NCI-H146 treated with DMSO at 0.1 percent for 48 hours (cell line): ENCODE data around the gene ZNF385C.
"Not testable (repeated sequence)": the region's sequence is repeated elsewhere in the genome, so short reads cannot be mapped to it uniquely, and the experiment has no call there.

Source experiments
- DNase-seq: peaks from one replicate; lab custom pipeline; 2025; ENCODE audit not compliant: unreplicated experiment; lab: John Stamatoyannopoulos, UW

The ZNF385C gene, protein sequence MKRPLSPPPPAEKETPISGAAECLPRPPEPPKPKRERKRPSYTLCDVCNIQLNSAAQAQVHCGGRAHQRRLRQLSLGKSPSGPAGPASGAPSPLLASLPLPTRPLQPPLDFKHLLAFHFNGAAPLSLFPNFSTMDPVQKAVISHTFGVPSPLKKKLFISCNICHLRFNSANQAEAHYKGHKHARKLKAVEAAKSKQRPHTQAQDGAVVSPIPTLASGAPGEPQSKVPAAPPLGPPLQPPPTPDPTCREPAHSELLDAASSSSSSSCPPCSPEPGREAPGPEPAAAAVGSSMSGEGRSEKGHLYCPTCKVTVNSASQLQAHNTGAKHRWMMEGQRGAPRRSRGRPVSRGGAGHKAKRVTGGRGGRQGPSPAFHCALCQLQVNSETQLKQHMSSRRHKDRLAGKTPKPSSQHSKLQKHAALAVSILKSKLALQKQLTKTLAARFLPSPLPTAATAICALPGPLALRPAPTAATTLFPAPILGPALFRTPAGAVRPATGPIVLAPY

DNA sequence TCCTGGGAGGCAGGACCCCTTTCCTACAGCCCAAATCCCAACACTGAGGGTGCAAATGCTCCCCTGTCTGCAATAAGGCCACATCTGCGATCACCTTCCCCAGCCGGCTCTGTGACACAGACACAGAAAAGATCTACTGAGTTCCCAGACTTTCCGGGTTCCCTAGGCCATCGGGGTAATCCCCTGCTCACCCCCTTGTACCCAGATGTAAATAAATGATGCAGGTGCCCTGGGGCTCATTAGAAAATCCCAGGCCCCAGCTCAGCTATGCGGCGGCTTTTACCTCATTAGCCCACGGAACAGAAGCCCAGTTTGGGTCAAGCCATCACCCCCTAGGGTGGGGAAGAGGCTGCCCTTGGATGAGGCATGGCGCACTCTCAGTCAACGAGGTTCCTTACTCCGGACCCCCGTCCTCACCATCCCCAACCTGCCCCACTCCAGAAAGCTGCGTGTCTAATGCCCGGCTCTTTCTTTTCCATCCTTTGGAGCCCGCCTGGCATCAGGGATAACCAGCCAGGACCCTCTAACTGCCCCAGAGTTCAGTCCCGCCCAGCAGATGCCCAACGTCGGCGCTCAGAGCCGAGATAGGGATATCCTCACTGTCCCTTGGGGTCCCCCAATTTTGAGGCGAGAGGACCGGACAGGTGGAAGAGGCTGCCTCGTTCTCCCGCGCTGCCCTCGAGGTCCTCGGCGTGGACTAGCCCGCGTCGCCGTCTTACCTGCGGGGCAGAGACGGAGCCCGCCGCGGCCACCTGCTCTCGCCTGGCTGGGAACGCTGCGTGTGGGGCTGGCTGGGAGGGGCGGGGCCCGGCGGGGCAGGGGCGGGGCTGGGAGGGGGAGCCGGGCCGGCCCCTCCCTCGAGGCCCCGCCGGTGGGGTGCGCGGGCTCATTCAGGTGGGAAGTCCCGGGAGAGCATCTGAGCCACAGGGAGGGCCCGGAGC is at the start of gene ZNF385C:
ZNF385C (minus strand) TSS at position 783 of the 941 bp plus-strand sequence. CDS start 35,417 bp downstream, outside the sequence.
- DNase-seq: no peak

DNA sequence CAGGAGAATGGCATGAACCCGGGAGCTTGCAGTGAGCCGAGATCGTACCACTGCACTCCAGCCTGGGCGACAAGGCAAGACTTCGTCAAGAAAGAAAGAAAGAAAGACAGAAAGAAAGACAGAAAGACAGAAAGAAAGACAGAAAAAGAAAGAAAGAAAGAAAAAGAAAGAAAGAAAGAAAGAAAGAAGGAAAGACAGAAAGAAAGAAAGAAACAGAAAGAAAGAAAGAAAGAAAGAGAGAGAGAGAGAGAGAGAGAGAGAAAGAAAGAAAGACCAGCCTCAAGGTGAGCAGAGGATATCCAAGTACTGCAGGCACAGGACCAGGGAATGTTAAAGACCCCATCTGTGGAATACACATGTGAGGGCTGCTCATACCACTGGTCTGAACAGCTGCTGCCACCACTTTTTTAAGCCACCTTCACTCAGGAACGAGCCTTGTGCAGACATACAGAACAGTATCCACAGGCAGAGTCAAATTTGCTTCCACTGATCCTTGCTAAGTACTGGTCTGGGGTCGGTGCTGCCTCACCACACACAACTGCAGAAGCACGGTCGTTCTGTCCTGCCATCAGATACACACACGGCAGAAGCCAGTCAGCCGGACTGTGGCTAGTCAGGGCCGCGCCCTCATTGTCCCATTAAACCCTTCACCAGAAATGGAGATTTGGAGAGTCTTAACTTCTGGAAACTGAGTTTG is 48.8 kb upstream of the ZNF385C start:
- DNase-seq: no peak

DNA sequence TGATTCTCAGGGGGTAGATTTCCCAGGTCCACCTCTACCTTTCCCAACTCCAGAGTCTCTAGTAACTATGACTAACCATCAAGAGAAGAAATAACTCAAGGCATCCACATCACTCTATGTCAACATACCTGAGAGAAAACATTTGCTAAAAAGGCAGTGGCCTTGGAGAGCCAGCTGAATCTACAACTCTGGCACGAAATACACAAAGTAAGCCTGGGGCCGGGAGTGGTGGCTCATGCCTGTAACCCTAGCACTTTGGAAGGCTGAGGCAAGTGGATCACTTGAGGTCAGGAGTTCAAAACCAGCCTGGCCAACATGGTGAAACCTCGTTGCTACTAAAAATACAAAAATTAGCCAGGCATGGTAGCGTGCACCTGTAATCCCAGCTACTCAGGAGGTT is 44.9 kb upstream of the ZNF385C start:
- not testable (repeated sequence) for DNase-seq

DNA sequence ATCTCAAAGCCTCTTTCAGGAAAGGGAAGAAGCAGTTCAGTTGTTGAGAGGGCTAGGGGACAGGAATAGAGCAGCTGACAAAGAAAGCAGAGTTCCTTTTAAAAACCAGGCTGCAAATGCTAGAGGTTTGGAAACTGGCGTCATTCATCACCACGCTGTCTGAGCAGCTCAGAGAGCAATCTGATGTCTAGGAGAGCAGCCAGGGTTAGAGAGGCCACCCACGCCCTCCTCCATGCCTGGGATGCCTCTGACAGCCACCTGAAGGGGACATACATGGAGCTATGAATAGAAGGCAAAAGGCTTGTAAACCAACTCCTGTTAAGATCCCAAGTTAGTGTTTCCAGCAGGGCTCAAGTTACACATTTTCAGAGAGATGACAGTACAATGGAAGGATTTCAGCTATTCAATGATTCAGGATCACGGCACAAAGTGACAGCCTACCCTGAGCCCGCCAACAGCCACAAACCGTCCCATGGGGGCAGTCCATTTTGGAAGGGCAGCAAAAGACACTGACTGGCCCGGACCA is 44.2 kb upstream of the ZNF385C start:
- DNase-seq: no peak

DNA sequence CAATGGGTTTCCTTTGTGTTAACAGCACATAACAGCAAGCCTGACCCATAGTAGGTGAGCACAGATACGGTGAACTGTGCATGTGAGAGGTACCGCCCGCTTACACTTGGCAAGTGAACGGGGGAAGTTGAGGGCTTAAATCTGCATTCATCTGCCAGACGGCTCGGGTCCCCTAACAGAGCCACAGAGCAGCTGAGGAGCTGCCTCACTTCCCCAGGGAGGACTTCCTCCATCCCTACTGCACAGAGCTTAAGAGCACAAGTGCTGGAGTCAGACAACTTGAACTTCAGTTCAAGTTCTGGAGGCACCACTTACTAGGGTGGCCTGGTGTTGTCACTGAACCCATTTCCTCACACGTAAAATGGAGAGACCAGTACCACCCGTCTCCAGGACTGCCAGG is 43.1 kb upstream of the ZNF385C start:
- DNase-seq: no peak

DNA sequence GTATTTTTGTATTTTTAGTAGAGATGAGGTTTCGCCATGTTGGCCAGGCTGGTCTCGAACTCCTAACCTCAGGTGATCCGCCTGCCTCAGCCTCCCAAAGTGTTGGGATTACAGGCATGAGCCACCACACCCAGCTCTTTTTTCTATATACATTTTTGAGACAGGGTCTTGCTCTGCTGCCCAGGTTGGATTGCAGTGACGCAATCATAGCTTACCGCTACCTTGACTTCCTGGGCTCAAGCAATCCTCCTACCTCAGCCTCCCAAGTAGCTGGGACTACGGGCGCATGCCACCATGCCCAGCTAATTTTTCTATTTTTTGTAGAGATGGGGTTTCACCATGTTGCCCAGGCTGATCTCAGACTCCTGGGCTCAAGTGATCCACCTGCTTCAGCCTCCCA is 42.4 kb upstream of the ZNF385C start:
- DNase-seq: not testable (repeated sequence)

DNA sequence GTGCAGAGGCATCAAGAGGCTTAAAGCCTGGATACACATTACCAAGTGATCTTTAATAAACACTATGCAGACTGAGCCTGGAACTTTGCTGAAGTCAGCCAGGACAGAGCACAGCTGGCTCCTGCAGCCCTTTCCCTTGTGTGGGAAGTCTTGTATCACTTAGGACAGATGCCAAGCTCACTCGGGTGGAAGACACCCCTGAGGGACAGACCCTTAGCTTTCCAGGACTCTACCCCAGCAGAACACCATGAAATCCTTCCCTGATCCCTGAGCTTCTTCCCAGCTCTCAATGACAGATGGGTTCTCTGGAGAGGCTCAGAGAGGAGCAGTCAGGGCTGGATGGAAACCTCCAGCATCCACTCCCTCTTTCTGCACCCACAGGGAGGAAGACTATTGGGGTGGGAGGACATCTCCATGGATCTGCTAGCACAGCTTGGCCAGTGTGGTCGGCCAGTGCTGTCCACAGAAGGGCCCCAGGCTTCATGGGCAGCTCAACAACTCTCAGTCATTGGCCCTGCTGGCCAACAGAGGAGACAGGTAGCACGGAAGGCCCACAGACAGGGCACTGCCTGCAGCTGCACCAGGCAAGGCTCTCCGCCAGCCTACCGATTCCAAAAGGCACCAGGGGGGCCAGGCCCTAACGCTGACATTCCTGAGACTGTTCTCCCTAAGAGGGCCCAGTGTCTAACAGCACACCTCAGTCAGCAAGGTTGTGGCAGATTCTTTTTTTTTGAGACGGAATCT is 40.6 kb upstream of the ZNF385C start:
- DNase-seq: no peak

DNA sequence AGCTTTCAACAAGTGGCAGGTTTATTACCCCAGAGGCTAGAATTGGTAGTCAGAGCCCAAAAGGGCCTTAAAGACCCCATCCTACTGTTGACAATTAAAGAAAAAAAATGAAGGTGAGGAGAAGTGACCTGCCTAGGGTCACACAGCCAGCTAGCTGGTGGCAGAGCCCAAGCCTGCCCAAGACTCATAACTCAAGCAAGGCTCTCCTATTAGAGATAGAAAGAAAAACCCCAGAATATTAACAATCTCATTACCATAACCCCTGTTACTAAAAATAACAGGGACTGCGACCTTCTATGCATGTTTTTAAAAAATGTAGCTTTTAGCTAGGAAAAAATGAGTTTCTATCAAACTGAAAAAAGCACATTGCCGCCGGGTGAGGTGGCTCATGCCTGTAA is 38.4 kb upstream of the ZNF385C start:
- DNase-seq: no peak

DNA sequence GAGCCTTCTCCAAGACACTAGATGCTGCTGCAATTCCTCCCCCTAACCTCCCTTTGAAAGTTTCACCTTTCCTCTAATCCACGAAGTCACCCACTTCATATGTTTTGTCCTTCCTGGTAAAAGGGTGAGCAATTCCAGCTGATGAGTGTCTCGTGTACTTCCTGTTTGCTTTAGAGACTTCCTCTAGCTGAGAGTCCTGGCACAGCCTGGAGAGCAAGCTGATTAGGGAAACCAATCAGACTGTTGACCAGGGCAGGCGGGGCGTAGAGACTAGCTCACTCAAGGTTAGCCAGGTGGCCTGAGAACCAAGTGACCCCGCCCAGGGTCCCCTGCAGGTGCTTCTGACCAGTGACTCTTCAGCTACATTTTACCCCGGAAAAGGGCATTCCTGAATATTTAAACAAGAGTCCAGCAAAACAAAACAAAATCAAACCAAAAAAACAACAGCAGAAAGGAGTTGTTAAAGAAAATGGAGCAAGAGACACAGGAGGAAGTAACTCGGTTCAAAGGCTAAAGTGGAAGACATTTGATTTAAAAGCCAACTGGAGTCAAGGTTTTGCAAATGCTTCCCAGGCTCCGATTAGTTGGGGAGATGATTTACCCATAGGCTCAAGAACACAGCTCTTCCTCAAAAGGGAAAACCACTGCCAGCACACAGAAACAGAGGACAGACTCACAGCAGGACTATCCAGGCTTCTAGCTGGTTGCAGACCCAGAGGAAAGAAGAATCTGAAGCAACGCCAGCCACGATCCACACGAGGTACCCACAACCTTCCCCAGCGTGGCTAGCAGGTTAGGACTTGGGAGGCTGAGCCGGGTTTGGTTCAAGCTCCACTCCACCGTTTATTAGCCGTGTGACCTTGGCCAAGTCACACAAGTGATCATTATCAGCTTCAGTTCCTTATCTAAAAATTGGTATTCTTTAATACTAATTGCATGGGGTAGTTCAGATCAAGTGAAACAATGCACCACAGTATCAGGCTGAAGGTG is 37.7 kb upstream of the ZNF385C start:
- DNase-seq: peak; percentile 76

DNA sequence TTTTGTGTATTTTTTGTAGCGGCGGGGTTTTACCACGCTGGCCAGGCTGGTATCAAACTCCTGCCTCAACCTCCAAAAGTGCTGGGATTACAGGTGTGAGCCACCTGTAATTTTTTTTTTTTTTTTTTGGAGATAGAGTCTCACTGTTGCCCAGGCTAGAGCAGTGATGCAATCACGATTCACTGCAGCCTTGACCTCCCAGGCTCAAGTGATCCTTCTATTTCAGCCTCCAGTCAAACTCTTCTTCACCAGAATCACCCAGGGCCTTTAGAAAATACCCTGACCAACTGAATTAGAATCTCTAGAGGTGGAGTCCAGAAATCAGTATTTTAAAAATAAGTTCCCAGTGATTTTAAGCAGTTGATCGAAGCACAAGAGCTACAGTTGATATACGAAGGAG is 36.9 kb upstream of the ZNF385C start:
- no peak for DNase-seq

DNA sequence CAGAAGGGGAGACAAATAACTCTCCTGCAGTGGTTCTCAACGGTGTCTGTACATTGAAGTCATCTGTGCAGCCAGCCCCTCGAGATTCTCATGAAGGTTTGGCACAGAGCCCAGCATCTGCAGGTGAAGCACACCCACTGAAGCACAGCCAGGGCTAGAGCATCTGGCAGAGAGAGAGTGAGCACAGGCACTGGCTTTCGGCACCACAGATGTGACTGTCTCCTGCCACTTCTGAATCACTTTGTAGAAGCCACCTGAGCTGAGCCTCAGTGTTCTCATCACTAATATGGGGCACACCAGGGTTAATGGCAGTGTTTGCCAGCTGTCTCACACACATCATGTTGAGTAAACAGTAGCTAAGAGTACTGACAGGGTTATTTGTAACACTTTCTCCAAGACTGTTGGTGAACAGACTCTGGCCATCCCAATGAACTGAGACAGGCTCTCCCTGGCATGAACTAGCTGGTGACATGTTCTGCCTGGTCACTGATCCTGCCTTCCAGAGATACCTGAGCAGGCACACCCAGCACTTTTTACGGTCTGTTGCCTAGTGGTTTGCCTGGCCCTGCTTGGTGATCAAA is 35.3 kb upstream of the ZNF385C start:
- DNase-seq: no peak

DNA sequence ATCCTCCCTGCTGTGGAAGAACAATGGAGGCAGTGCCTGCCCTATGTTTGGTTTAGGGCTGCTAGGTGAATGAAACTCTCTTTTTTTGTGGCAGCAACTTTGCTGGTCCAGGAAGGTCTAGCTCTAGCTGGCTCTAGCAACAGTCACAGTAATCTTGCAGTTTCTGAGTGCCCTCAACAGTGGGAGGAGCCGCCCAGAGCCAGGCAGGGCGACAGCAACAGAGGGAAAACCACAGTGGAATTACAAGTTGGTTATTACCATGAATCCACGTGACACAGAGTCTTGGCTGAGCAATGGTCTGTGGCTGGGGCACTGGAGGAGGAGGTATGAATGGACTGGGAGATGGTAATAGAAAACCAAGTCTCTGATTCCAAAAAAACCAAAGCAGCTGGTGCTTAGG is 34.7 kb upstream of the ZNF385C start:
- DNase-seq: no peak

DNA sequence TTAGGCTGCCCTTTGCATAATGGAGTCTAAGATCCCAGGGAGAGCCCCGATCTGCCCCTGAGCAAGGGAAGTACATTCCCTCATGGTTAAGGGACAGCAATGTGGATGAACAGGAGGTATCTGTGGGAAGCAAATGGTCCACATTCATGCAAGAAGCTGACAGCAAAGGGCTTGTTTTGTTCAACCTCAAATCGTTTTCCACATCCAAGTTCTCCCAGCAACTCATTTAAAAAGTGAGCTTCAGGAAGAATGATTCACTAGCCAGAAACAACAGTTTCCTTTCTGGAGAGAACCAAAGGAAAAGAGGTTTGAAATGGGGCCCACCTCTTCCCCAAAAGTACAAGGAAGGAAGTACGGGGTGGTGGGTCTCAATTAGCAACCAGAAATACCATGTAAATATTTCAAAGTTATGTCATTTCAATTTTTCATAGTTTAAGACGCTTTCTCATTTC is 33.7 kb upstream of the ZNF385C start:
- DNase-seq: no peak

DNA sequence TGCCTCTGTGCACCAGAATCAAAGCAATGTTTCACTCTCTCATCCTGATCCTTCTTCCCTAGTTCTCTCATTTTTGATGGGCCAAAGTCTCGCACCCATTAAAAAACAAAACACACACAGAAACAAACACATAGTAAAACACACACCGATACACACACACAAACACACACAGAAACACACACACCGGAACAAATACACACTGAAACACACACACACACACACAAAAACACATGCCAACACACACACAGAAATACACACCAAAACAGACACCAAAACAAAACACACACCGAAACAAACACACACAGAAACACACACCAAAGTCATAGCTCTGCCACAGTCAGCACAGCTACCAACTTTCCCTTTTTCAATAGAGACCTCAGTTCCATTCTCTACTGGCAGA is 33.0 kb upstream of the ZNF385C start:
- DNase-seq: no peak

DNA sequence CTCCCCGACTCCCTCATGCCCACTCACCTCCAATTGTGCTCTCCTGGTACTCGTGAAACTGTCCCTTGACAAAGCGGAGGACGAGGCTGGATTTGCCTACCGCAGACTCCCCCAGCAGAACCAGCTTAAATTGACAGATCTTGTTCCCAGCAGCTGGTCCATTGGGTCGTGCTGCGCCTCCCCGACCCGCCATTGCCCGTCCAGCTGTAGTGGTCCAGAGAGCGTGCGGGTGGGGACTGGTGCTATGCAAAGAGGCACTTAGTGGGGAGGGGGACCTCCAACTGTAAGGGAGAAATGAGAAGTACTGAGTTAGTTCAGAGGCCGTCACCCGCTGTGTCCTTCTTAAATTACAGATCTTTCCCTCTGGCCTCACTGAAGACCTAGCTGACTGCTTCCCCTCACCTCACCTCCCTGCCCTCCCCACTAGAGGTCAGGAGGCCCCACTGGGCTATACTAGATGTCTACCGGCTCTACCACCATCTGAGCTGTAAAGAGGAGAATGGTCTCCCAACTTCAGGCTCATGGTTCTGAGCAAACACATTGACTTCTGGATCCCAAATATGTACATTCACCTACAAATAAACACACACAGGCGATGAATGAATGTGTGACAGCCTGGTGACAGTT is 32.1 kb upstream of the ZNF385C start:
- no peak for DNase-seq

DNA sequence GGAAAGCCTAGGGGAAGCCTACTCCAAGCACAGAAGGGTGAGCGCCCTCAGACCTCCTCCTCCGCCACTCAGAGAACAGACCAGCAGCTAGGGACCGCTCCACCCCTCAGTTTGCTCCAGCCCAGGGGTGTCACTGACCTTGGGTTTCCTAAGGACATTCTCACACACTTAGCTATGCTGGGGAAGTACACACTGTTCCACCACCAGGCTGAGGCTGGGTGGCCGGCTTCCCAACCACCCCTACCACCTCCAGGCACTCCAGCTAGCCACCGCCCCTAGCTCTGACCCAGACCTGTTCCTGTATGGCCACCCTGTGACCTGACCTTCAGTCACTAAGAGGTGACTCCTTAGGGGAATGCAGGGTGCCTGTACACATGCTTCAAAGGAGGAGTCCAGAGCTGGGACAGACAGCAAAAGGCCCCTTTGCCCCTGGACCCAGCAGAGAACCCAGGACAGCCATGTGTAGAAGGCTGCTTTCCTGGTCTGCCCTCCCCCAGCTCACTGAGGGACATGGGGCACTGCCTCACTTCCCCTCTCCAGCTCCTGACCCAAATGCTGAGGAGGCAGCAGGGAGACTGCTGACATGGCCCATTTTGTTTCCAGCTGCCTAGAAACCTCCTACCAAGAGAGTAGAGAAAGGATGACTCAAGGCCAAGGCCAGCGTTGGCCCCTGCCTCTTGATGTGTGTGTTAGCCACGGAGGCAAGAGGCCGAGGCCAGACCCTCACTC is 31.0 kb upstream of the ZNF385C start:
- no peak for DNase-seq

DNA sequence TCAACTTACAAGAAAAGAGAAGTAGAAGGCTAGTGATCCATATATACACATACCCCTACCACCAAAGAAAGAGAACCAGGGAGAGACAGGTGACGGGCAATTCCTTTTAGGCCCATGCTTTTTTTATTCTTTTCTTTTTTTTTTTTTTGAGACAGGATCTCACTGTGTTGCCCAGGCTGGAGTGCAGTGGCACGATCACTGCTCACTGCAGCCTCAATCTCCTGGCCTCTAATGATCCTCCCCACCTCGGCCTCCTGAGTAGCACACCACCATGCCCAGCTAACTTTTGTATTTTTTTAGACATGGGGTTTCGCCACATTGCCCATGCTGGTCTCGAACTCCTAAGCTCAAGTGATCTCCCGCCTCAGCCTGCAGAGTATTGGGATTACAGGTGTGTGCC is 29.1 kb upstream of the ZNF385C start:
- DNase-seq: no peak
